ENCODE results near the gene TBATA. TPM values are rescaled to one million over a fixed set of nuclear protein-coding genes. Genes with fewer than 3 reads are reported as not detected.

The TBATA gene
- total RNA-seq, 1 donor from 2014 or later: not detected

DNA sequence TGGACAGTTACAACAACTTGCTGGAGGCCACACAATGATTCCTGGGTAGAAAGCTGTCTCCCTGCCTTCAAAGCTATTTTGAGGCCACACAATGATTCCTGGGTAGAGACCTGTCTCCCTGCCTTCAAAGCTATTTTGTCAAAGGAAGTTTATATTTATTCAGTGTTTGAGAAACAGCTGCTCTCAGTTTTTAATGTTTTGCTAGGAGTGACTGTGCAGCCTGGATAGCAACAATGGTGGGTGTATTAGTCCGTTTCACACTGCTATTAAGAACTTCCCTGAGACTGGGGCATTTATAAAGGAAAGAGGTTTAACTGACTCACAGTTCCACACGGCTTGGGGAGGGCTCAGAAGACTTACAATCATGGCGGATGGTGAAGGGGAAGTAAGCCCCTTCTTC lies 26.7 kb upstream of the TBATA start:
- ATAC-seq (ENCODE audit: poor library complexity) (no peak), DNase-seq (no peak)
- intact Hi-C loops (cut with DNase I): no loop called here

DNA sequence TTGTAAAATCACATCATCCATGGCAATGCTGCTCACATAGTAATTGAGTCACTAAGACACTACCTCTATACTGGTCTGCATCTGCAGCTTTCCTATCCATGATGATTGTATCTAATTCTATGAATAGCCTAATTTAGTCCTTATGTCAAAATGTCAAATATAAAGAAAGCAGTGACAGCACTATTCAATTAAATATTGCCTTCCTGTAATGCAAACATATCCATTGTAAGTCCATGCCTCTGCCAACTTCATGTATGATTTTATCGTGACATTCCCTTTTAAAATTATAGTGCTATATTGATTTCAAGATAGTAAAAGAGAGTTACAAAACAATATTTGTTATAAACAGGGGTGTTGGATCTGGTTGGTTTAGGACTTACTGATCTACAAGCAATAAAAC lies 25.8 kb upstream of the TBATA start:
- no peak for ATAC-seq (ENCODE audit: poor library complexity)

DNA sequence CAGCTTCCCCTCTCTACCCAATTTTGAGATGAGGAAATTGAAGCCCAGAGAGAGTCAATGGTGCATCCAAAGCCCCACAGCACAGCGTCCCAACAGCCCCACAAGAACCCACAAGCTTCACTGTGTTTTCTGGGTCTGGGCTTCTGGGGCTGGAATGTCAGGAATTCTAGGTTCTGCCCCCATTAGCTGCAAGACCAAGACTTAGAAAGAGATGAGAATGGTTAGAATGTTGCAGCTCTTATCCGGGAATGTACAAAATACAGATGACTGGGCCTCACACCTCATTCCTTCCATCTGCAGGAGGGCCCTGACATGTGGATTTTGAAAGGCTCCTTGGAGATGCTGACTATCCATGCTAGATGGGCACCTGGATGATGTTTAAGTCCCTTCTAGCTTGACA lies 24.5 kb upstream of the TBATA start:
- DNase-seq (no peak), ATAC-seq (ENCODE audit: poor library complexity) (no peak)
- intact Hi-C loops (cut with DNase I): no loop called here

More for the DNA sequence above, 25.8 kb upstream of the TBATA start:
- intact Hi-C loops (cut with DNase I): no loop called here
- no peak for DNase-seq

DNA sequence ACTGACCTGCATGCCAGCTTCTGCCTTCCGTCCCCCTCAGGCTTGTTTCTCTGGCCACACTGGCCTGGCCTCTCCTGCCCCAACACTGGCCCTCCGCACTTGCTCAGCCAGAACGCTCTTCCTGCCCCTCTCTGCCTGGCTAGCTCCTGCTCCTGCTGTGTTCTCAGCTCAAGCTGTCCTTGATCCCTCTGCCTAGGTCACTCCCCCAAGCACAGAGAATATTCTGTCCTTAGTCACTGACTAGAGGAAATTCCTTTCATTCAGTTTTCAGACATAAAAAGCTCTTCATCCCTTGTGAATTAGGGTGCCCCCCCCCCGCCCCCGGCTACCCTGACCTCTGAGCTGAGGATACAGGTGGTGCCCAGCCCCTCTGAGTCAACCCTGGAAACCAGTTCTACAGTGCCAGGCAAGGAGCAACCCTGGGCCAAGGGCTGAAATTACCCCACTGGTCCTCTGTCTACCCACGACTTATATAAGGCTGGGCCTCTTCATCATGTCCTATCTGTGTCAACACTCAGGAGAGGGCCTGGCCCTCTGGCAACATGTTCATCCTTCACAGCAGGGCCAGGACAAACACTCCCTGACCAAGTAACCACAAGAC lies 23.9 kb upstream of the TBATA start:
- intact Hi-C loops (cut with DNase I): no loop called here
- ATAC-seq (ENCODE audit: poor library complexity): peak; percentile 54

DNA sequence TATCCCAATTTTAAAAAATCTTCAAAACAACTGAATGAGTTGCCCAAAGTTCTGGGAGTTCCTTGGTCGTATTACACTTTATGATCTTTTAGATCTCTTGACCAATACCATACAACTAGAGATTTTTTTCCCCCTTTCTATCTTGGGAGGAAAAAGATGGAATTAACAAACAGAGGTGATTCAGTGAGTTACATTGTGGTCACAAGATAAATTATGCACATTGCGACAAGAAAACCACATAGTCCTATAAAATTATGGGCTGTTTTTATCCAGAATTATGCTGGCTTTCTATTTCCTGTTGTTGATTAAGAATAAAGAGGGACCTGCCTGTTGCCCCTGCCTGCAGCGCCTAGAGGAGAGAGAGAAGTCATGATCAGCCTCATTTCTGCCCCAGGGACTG lies 22.4 kb upstream of the TBATA start:
- ATAC-seq (ENCODE audit: poor library complexity) (no peak), DNase-seq (no peak)
- intact Hi-C loops (cut with DNase I): no loop called here

More for the DNA sequence above, 23.9 kb upstream of the TBATA start:
- DNase-seq: no peak

DNA sequence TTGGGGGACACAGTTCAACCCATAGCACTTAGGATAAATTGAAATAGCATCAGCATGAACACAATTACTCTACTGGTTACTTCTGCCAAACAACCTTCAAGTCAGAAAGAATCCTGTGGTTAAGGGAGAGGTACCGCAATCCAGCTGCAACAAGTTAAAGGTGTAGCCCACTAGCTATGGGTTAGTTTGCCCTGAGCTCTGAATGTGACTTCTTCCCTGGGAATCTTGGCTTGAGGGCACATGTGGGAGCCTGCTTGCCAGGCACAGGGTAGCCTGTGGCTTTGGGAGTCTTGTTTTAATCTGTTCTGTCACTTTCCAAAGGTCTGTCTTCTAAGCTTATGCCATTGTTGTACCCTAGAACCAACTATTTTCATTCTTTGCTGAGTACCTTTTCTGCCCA lies 21.7 kb upstream of the TBATA start:
- DNase-seq (no peak), ATAC-seq (ENCODE audit: poor library complexity) (no peak)
- intact Hi-C loops (cut with DNase I): no loop called here

DNA sequence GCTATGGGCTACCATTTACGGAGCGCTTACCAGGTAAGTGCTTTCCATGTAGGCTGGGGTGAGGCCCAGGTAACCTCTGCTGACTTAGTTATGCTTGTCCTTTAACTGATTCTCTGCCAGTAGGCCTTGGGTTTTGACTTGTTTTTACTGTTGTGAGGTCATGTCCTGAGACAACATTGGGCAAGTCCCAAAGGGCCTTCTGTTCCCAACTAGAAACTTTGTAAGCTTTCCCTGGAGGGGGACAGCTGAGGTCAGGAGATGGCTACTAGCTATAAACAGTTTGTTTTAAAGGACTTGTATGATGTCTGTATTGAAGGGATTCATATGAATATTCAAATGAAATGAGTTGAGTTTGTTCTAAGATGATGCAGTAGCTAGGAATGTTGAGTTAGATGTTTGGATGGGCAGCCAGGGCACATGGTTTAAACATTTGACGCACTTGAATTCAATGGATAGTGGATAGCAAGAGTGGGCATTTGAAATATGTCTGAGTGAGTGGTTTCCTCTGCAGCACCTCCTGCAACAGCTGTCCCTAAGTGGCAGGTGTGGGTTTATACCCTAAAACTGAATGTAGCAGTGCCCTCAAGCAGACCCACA lies 20.5 kb upstream of the TBATA start:
- intact Hi-C loops (cut with DNase I): no loop called here
- no peak for DNase-seq
- no peak for ATAC-seq (ENCODE audit: poor library complexity)

DNA sequence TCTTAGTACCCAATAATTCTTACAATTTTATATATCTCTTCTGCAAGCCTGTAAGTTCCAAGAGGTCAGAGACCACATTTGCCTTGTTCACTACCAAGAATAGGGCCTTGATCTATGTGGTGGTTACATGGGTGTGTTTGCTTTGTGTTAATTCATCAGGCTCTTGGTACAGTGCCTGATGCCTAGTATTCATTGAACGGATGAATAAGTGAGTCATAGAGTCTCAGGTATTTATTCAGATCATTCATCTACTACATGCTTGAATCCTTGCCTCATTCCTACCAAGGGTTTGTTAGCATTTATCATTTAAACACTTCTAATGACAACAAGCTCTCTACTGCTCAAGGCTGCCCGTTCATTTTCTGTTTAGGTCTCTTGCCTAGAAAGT lies 19.2 kb upstream of the TBATA start:
- intact Hi-C loops (cut with DNase I): no loop called here
- DNase-seq (no peak), ATAC-seq (ENCODE audit: poor library complexity) (no peak)

DNA sequence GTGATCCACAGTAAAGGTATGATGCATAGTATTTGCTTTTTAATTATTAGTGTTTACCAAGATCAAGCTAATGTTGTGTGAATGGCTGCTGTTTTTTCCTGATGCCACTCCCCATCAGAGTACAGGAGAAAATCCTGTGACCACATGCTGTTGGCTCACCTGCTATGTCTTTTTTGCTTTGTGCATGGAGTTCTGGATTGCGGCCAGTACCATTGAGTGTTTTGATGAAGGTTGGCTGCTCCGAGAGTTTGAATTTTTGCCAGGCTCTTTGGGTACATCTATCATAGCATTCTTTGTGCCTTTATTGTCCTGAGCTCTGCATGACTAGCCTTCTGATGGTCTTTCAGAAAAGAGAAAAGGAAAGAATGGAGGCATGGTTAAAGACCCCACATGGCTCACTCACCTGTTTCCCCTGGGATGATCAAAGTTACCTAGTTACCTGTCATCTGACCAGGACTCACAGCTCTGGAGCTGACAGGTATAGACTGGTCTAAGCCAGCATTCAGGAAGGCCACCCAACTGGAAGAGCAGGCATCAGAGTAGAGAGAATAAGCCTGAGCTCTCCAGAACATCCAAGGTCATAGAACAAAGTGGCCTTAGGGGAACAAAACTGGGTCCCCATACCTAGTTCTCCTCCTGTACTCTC lies 18.7 kb upstream of the TBATA start:
- DNase-seq (no peak), ATAC-seq (ENCODE audit: poor library complexity) (peak; percentile 77)
- intact Hi-C loops (cut with DNase I): no loop called here

DNA sequence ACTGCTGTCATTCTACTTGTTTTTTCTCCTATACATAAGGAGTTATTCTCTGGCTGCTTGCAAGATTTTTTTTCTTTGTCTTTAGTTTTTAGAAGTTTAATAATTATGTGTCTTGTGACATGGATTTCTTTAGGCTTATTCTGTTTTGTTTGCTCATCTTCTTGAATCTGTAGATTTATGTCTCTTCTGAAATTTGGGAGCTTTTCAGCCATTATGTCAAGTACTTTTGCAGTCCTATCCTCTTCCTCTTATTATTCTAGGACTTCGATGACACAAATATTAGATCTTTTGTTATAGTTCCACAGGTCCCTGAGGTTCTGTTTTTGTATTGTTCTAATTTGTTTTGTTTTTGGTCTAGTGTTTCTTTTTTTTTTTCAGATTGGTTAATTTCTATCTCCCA lies 16.7 kb upstream of the TBATA start:
- intact Hi-C loops (cut with DNase I): no loop called here
- ATAC-seq (ENCODE audit: poor library complexity) (no peak), DNase-seq (no peak)

DNA sequence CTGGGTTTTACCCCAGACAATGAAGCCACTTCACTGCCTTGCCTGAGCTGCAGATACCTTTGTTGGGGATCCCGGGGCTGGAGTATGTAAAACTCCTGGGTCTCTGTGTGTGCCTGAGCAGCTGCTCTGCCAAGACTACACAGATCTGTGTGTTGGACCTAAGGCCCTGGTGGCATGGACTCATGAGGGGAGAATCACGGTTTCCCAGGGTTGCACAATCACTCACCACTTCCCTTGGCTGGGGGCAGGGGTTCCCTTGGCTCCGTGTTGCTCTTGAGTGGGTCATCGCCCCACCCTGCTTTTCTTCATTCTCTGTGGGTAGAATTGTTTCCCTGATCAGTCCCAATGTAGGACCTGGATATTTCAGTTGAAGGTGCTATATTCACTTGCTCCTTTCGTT lies 13.9 kb upstream of the TBATA start:
- ATAC-seq (ENCODE audit: poor library complexity) (no peak), DNase-seq (no peak)
- intact Hi-C loops (cut with DNase I): no loop called here

DNA sequence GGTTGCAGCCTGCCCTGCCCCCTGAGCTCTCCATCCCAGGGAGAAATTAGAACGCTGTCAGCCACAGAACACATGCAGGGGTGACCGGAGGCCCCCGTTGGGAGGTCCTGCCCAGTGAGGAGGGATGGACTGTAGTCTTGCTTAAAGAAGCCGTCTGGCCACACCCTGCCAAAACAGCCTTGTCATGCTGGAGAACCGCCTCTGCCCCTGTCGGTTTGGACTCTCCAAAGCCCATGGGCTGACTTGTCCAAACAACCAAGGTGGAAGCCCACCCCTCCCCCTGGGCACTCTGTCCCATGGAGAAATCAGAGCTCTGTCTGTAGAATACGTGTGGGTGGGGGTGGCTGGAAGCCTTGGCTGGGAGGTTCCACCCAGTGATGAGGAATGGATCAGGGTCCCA lies 12.7 kb upstream of the TBATA start:
- DNase-seq: no peak
- intact Hi-C loops (cut with DNase I): no loop called here
- no peak for ATAC-seq (ENCODE audit: poor library complexity)

DNA sequence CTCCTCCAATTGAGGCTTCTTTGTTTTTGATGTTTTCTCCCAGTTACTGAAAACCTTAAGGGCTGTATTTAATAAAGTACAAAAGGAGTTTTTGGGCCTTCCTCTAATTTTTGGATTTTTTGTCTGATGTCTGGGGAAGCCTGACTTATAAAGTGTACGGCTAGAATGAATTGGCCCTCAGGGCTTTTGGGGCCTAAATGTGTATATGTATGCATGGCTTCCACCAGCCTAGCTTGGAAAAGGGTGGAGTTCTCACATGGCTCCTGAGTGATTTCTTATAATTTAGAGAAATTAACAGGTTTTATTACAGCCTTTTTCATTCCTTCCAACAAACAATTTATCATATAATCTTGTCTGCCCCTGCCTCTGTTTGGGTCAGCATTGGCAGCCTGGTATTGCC lies 10.4 kb upstream of the TBATA start:
- no peak for ATAC-seq (ENCODE audit: poor library complexity)
- intact Hi-C loops (cut with DNase I): no loop called here
- DNase-seq: no peak

DNA sequence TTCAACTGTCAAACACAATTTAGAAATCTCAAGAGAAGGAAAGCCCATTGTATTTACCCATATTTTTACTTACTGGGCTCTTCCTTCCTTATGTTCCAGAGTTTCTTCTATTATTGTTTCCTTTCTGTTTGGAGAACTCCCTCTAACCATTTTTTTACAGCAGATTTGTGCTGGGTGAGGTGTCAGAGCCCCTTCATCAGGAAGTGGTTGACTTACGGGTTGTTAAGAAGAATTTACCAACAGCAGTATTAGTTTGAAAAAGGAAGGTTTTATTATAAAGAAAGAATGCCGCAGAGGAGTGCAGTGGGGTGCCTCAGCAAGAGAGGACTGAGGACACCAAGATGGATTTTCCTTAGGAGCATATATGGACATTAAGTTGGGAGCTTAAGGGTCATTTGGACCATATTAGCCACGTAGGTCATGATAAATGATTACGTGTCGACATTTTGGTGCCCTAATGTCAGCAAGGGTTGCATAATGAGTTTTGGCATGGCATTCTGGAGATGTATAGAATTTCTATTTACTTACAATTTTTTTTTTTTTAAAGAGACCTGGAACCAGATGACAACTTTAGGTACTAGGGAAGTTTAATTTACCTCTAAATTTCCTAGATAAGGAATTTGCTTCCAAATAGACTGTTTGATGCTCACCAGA lies 6.3 kb upstream of the TBATA start:
- no peak for ATAC-seq (ENCODE audit: poor library complexity)
- intact Hi-C loops (cut with DNase I): no loop called here

DNA sequence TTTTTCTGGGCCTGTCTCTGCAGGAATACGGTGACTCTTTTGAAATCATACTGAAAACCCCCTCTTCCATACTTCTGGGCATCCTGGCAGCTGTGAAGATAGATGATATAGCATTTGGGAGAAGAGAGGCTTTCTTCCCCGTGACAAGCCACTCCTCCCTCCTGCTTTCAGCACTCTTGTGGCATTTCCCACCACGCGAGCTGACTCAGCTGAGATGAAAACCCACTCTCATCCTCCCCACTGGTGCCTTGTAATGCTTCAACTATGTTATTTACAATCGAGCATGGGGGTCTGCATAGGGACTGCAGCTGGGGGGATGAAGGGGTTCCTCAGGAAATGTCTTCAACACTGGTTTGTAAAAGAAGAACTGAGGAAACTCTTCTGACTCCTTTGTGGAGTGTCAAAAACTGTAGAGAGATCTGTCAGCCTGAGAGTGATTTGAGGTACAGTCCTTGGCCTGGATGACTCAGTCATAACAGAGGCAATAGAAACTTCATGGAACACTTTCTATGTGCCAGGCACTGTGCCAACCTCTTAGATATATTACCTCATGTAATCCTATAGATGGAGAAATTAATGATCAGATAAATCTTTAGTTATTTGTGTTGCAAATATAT lies 1.7 kb upstream of the TBATA start:
- no peak for DNase-seq
- intact Hi-C loops (cut with DNase I): no loop called here
- ATAC-seq (ENCODE audit: poor library complexity): no peak

More for the DNA sequence above, 6.3 kb upstream of the TBATA start:
- no peak for DNase-seq

DNA sequence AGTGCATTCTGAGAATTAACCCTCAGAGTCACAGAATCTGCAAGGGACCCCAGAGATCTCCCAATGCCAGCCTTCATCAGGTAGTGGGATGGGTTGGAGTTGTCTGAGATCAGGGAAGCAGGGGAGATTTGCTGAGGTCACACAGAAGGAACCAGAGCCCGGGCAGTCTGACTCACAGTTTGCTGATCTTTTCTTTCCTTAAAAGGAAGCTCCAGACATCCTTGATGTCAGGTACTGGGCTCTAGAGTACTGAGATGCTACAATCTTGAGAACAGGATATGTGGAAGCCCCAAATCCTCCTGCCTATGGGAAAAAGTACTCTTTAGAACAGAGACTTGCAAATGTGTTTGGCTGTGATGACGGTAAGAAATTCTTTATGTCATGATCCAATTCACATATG lies 706 bp downstream of the TBATA start:
- DNase-seq (no peak), ATAC-seq (ENCODE audit: poor library complexity) (no peak)
- intact Hi-C loops (cut with DNase I): no loop called here

DNA sequence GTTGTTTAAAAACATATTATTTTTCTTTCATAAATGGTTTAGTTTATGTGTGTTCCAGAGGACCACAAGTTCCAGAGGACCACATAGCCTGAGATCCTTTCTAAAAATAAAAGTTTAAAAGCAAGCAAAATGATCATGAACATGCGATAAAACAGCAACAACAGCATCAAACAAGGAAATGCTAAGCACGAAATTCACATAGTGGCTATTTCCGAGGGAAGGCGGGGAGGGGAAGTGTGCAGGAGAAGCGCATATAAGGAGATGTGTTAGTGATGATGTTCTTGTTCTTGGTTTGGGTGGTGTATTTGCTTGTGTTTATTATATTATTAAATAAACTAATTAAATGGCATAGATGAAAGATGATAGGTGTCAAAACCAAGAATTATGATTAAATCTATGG lies 1.2 kb downstream of the TBATA start:
- DNase-seq (no peak), ATAC-seq (ENCODE audit: poor library complexity) (no peak)
- intact Hi-C loops (cut with DNase I): no loop called here

DNA sequence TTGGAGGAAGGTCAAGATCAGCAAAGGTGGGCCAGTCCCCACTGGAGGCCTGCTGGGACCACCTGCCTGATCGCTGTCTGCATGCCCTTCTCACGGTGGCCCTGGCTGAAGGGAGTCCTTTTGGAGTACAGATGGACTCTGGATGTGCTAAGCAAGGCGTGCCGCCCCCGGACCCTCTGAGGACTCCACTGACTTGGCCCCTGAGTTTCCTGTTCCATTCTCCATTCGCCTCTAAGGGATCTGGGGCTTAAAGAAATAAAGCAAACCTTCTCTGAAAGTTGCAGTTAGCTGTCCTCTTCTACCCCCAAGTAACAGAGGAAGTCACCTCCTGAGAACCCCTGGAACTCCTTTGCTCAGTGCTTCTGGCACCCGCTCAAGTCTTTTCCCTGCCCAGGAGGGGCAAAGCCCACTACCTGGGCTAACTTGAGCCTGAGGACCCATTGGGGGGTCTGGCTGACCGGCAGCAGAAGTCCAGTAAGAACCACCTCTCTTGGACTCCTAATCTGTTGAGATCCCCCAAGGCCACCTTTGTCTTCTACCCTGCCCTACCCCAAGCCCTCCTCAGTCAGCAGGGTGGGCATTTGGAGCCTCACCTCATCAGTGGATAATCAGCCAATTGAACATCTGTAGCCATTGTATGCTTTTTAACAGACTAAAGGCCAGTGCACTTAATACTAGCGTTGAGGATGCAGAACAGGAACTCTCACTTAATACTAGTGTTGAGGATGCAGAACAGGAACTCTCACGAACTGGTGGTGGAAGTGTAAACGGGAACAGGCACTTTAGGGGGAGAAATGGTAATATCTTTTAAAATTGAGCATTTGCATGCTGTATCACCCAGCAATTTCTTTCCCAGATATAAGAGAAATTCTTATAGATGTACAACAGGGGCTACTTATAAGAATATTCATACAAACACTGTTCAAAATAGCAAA lies 2.2 kb downstream of the TBATA start:
- intact Hi-C loops (cut with DNase I): no loop called here
- ATAC-seq (ENCODE audit: poor library complexity) (no peak), DNase-seq (no peak)

Data from Right ventricle myocardium superior (tissue), 1 donor.